SK-N-SH treated with all-trans-retinoic acid at 6 μM for 48 hours (cell line): ENCODE data around the gene MKNK2.

ENCODE experiments used
- ATAC-seq: fragments of 200-7000 bp; cut with Tn5 transposase; 3 replicates; pipeline ENCODE4 v1.9.1; 2020; ENCODE audit warnings: mild to moderate bottlenecking, moderate library complexity
- ARNTL ChIP-seq: fragments of 450-650 bp; formaldehyde crosslinking; IDR thresholded peaks from 2 replicates; pipeline ENCODE4 v1.5.0; 2020; ENCODE audit warnings: low read depth, mild to moderate bottlenecking, moderate library complexity, borderline replicate concordance
- BACH2 ChIP-seq: fragments of 250-450 bp; sonication (Bioruptor Pico); IDR thresholded peaks from 2 replicates; pipeline ENCODE4 v1.9.0; 2021; ENCODE audit warnings: mild to moderate bottlenecking, borderline replicate concordance
- CREB5 ChIP-seq: fragments of 250-450 bp; sonication (Bioruptor Pico); IDR thresholded peaks from 2 replicates; pipeline ENCODE4 v1.5.1; 2020; ENCODE audit warnings: low read depth, mild to moderate bottlenecking, moderate library complexity
- CSRNP3 ChIP-seq: fragments of 250-450 bp; sonication (Bioruptor Pico); IDR thresholded peaks from 2 replicates; pipeline ENCODE4 v1.5.1; 2021; ENCODE audit warnings: mild to moderate bottlenecking, moderate library complexity
- ESRRG ChIP-seq: fragments of 250-450 bp; sonication (Bioruptor Pico); IDR thresholded peaks from 2 replicates; pipeline ENCODE4 v1.6.1; 2021; ENCODE audit warnings: mild to moderate bottlenecking
- GLIS3 ChIP-seq: fragments of 250-450 bp; sonication (Bioruptor Pico); IDR thresholded peaks from 2 replicates; pipeline ENCODE4 v1.5.0; 2020; ENCODE audit warnings: mild to moderate bottlenecking, moderate library complexity
- ISL1 ChIP-seq: fragments of 250-450 bp; sonication (Bioruptor Pico); IDR thresholded peaks from 2 replicates; pipeline ENCODE4 v2.1.2; 2022; ENCODE audit warnings: mild to moderate bottlenecking, moderate library complexity
- OSR1 ChIP-seq: fragments of 250-450 bp; sonication (Bioruptor Pico); IDR thresholded peaks from 2 replicates; pipeline ENCODE4 v1.8.0; 2022; ENCODE audit warnings: moderate library complexity, mild to moderate bottlenecking, inconsistent platforms
- PATZ1 ChIP-seq: fragments of 250-450 bp; sonication (Bioruptor Pico); IDR thresholded peaks from 2 replicates; pipeline ENCODE4 v1.8.0; 2020; ENCODE audit warnings: mild to moderate bottlenecking, moderate library complexity, borderline replicate concordance
- PPARA ChIP-seq: fragments of 250-450 bp; sonication (Bioruptor Pico); IDR thresholded peaks from 2 replicates; pipeline ENCODE4 v1.5.0; 2020; ENCODE audit warnings: mild to moderate bottlenecking, borderline replicate concordance
- RARB ChIP-seq: fragments of 250-450 bp; sonication (Bioruptor Pico); IDR thresholded peaks from 2 replicates; pipeline ENCODE4 v1.8.0; 2021; ENCODE audit warnings: mild to moderate bottlenecking, moderate library complexity
- SNAI2 ChIP-seq: fragments of 250-450 bp; sonication (Bioruptor Pico); IDR thresholded peaks from 2 replicates; pipeline ENCODE4 v1.5.0; 2020; ENCODE audit warnings: mild to moderate bottlenecking, moderate library complexity
- TCF4 ChIP-seq: fragments of 250-450 bp; sonication (Bioruptor Pico); IDR thresholded peaks from 2 replicates; pipeline ENCODE4 v1.8.0; 2021; ENCODE audit warnings: mild to moderate bottlenecking, moderate library complexity, borderline replicate concordance
- TOX ChIP-seq: fragments of 250-450 bp; sonication (Bioruptor Pico); IDR thresholded peaks from 2 replicates; pipeline ENCODE4 v1.8.0; 2021; ENCODE audit warnings: mild to moderate bottlenecking, moderate library complexity, borderline replicate concordance
- TSHZ2 ChIP-seq: fragments of 250-450 bp; sonication (Bioruptor Pico); IDR thresholded peaks from 2 replicates; pipeline ENCODE4 v1.5.0; 2020; ENCODE audit warnings: mild to moderate bottlenecking, moderate library complexity
- ZC3H10 ChIP-seq: fragments of 250-450 bp; sonication (Bioruptor Pico); IDR thresholded peaks from 2 replicates; pipeline ENCODE4 v1.5.1; 2021; ENCODE audit warnings: mild to moderate bottlenecking, moderate library complexity
- ZFP3 ChIP-seq: fragments of 250-450 bp; sonication (Bioruptor Pico); IDR thresholded peaks from 2 replicates; pipeline ENCODE4 v1.5.0; 2020; ENCODE audit warnings: mild to moderate bottlenecking, moderate library complexity
- ZFP30 ChIP-seq: fragments of 450-650 bp; formaldehyde crosslinking; IDR thresholded peaks from 2 replicates; pipeline ENCODE4 v1.5.0; 2022; ENCODE audit warnings: mild to moderate bottlenecking, moderate library complexity
- ZNF565 ChIP-seq: fragments of 450-650 bp; formaldehyde crosslinking; conservative IDR thresholded peaks from 2 replicates; pipeline ENCODE4 v1.5.0; 2020; ENCODE audit warnings: low read depth, mild to moderate bottlenecking, moderate library complexity
- ZNF70 ChIP-seq: fragments of 450-650 bp; formaldehyde crosslinking; IDR thresholded peaks from 2 replicates; pipeline ENCODE4 v1.5.0; 2020; ENCODE audit warnings: mild to moderate bottlenecking, moderate library complexity
- ZNF8 ChIP-seq: fragments of 450-650 bp; formaldehyde crosslinking; IDR thresholded peaks from 2 replicates; pipeline ENCODE4 v1.5.0; 2020; ENCODE audit warnings: mild to moderate bottlenecking, moderate library complexity

Gene MKNK2

GRCh38 chr19:1999856-2000515 lies 51.1 kb downstream of the MKNK2 start:
- TF ChIP-seq ZNF8 (CRISPR knock-in tag) (no peak), ARNTL (CRISPR knock-in tag) (no peak), OSR1 (no peak), PATZ1 (CRISPR knock-in tag) (no peak), SNAI2 (CRISPR knock-in tag) (no peak), CSRNP3 (CRISPR knock-in tag) (no peak), ZC3H10 (no peak), ISL1 (CRISPR knock-in tag) (no peak), TOX (CRISPR knock-in tag) (no peak), RARB (CRISPR knock-in tag) (no peak)
- no peak for ATAC-seq

- no peak for TF ChIP-seq ZNF565 (CRISPR knock-in tag)
- no peak for TF ChIP-seq BACH2 (CRISPR knock-in tag)
- TF ChIP-seq ZFP3 (CRISPR knock-in tag), result no peak
- no peak for TF ChIP-seq CSRNP3 (CRISPR knock-in tag)
- no peak for TF ChIP-seq CREB5 (CRISPR knock-in tag)
- TF ChIP-seq ZNF70 (CRISPR knock-in tag), result no peak
- TF ChIP-seq TCF4 (CRISPR knock-in tag), result no peak
- no peak for TF ChIP-seq ISL1 (CRISPR knock-in tag)
- no peak for TF ChIP-seq TOX (CRISPR knock-in tag)
- no peak for TF ChIP-seq PPARA (CRISPR knock-in tag)
- no peak for TF ChIP-seq ARNTL (CRISPR knock-in tag)
- TF ChIP-seq ZFP30 (CRISPR knock-in tag), result no peak
- TF ChIP-seq RARB (CRISPR knock-in tag), result no peak
- no peak for TF ChIP-seq GLIS3 (CRISPR knock-in tag)
- TF ChIP-seq PATZ1 (CRISPR knock-in tag), result no peak
- no peak for TF ChIP-seq OSR1
- TF ChIP-seq TSHZ2 (CRISPR knock-in tag), result no peak
- TF ChIP-seq ZNF8 (CRISPR knock-in tag), result no peak
- TF ChIP-seq SNAI2 (CRISPR knock-in tag), result no peak
- no peak for TF ChIP-seq ESRRG (CRISPR knock-in tag)
- no peak for ATAC-seq
Measured at GRCh38 chr19:1998712-1999708, 52.0 kb downstream of the MKNK2 start.
